Activated T-helper 9 cell treated with anti-CD3 and anti-CD28 coated beads, Interleukin-2, amount 50 U/mL, for 16 hours (primary cell): ENCODE results near the gene ZFR.
"Not testable (repeated sequence)": the region's sequence is repeated elsewhere in the genome, so short reads cannot be mapped to it uniquely, and the experiment has no call there.

Source experiments
- DNase-seq: peaks from one replicate; pipeline ENCODE4 v3.0.0-alpha.2; 2020; ENCODE audit warnings: low read depth

The ZFR gene

DNA sequence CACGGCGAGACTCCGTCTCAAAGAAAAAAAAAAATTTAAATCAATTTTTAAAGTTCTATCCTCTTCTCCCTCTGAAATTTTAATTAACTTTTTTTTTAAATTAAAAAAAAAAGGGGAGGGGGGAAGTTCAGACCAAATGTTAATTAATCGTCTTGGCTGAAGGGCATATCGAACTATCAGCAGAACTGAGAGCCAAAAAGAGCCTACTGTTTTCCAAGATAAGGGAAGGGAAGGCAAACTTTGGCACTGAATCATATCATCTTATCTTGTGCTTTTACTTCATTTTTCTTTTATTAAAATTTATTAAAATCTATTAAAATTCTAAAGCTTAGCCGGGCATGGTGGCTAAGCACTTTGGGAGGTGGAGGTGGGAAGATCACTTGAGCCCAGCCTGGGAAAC lies 85.9 kb downstream of the ZFR start:
- no peak for DNase-seq

DNA sequence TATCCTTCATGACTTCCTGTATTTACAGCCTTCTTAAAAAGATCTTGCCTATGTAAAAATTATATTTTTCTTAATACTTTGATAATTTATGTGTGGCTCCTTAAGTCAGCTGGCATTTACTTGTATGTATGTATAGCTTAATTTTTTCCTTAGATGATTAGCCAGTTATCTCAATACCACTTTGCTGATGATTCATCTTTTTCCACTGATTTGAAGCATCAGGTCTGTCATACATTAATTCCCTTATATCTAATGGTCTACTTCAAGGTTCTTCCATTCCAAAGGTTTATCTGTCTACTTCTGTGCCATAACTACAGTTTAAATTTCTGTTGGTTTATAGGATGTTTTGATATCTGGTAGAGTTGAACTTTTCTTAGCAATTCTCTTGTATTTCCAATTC lies 86.9 kb downstream of the ZFR start:
- DNase-seq: no peak

GRCh38 chr5:32355686-32356085 lies 88.9 kb downstream of the ZFR start:
- no peak for DNase-seq

- DNase-seq: no peak
Measured at GRCh38 chr5:32353420-32353819, 91.1 kb downstream of the ZFR start.

- DNase-seq: no peak
Measured at GRCh38 chr5:32352685-32353084, 91.9 kb downstream of the ZFR start.

- no peak for DNase-seq
Measured at GRCh38 chr5:32346869-32347268, 97.7 kb downstream of the ZFR start.

- DNase-seq: no peak
Measured at GRCh38 chr5:32343058-32343672, 101.4 kb downstream of the ZFR start.

- no peak for DNase-seq
Measured at GRCh38 chr5:32342656-32343055, 101.9 kb downstream of the ZFR start.

DNA sequence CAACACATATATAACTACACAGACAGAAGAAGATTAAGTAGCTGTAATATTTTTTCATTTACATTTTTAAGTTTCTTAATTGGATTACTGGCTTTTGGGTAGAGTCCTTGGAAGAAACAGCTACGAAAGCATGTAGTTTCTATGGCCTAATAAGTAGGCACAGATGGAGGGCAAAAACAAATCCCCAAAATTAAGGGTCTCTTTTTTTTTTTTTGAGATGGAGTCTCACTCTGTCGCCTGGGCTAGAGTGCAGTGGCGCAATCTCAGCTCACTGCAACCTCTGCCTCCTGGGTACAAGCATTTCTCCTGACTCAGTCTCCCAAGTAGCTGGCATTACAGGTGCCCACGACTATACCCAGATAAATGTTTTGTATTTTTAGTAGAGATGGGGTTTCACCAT lies 104.7 kb downstream of the ZFR start:
- DNase-seq: no peak

GRCh38 chr5:32339198-32339597 lies 105.3 kb downstream of the ZFR start:
- DNase-seq: no peak

DNA sequence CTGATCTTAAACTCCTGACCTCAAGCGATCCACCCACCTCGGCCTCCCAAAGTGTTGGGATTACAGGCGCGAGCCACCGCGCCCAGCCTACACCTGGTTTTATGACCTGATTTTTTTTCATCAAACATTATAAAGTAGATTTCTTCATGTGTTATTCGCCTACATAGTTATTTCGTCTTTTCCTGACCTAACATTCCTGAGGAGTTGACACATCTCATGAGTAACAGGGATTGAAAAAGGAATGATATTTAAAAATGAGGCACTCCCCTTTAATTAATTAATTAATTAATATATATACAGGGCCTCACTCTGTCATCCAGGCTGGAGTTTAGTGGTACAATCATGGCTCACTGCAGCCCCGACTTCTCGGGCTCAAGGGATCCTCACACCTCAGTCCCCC lies 111.6 kb downstream of the ZFR start:
- DNase-seq: no peak

DNA sequence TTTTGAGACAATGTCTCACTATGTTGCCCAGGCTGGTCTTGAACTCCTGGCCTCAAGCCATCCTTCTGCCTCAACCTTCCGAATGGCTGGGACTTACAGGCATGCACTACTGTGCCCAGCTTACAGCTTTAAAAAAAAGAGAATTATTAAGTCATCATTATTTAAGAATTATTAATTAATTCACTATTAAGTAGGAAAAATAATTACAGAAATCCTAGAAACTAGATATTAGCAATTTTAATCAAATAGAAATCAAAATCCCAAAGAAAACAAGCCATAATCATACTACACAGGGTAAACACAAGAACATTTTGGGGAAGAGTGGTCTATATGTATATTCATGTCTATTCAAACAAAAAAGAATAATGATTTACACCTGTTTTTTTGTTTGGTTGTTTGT lies 112.2 kb downstream of the ZFR start:
- DNase-seq: no peak

DNA sequence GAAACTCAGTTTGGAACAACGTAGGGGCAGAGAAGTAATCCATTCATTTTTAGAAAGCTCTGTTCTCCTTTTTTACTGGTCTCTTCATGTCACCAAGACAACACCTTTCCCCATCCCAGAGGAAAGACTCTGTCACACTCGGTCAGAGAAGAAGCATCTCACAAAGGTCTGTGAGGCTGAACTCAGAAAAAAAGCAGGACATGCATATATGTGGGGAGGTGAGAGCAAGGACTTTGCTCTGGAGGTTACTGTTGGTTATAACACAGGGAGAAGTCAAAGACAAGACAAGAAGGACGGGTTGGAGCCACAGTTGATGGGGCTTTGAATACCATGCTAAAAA lies 112.6 kb downstream of the ZFR start:
- no peak for DNase-seq

- no peak for DNase-seq
Measured at GRCh38 chr5:32331217-32331934, 113.2 kb downstream of the ZFR start.

GRCh38 chr5:32330126-32330971 lies 114.2 kb downstream of the ZFR start:
- no peak for DNase-seq

GRCh38 chr5:32329395-32329834 lies 115.1 kb downstream of the ZFR start:
- peak; percentile 12 for DNase-seq

DNA sequence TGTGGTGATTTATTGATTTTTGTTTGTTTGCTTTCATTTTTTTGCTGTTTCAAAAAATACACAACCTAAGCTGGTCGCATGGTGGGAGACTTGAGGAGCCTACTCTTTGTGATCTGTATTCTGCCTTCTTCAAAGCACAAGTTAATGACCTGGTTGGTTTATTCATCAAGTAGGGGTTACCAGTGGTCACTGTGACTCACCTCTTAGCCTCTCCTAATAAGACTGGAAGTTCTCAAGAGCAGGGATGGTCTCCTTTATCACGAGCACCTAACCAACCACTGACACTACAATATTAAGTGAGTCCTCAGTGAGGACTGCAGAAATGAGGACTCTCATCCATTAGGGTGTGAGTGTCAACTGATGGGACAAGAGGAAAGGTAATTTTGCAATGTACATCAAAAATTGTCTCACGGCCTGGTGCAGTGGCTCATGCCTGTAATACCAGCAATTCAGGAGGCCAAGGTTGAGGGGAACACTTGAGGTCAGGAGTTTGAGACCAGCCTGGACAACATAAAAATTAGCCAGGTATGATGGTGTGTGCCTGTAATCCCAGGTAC lies 118.2 kb downstream of the ZFR start:
- no peak for DNase-seq

DNA sequence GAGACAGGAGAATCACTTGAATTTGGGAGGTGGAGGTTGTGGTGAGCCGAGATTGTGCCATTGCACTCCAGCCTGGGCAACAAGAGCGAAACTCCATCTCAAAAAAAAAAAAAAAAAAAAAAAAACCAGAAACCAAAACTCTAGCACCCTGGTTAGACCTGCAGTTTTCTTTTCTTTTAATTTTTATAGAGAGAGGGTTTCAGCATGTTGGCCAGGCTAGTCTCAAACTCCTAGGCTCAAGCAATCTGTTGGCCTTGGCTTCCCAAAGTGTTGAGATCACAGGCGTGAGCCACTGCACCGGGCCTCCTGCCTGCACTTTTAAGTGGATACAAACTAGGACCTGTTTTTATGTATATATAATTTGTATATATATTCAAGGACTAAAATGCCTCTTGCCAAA lies 118.9 kb downstream of the ZFR start:
- DNase-seq: no peak

DNA sequence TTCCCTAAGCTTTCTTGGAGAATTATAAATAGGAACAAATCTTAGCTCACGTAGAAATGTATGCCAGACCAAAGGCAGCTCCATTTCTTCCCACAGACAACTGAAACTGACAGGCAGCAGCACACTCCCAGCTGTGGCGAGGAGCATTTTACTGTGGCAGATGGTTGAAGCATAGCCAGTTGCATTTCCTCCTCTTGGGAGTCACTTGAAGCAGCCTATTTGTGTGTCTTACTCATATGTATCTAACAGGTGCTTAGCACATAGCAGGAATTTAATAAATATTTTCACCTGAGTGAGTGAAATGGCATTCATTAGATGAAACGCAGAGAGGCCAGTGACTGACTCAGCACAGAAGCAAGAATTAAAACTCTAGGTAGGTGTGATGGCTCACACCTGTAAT lies 119.5 kb downstream of the ZFR start:
- no peak for DNase-seq

GRCh38 chr5:32323741-32324140 lies 120.8 kb downstream of the ZFR start:
- DNase-seq: no peak

DNA sequence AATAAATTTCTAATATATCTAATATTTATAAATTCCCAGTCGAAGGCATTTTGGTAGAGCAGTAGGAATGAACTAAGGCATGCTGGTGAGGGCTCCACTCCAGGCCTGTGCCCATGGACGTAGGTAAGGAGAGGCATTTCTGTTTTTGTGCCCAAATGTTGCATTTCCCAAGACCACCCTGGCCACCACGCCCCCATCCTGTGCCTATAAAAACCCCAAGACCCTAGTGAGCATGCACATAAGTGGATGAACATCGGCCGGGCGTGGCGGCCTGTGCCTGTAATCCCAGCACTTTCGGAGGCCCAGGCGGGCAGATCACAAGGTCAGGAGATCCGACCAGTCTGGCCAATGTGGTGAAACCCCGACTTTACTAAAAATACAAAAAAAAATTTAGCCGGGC lies 121.7 kb downstream of the ZFR start:
- no peak for DNase-seq

- DNase-seq: not testable (repeated sequence)
Measured at GRCh38 chr5:32321787-32322186, 122.8 kb downstream of the ZFR start.

DNA sequence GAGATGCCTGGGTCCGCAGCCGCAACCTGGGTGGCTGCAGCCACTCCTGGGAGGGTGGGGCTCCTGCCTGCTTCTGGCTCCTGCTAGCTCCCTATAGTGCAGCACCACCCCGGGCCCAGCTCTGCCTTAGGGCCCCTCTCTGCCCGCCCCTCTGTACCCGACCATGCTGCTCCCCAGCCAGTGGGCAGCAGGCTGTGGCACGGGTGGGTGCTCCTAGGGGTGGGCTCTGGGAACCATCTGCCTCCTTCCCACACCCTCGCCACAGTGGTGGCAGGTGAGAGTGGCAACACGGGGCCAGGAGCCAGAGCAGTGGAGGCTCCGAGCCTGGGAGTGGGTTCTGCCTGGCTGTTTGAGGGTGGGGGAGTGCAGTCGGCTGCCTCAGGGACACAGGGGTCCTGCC lies 124.0 kb downstream of the ZFR start:
- DNase-seq: no peak
